Calu3 (cell line): ENCODE results near the gene SKP2. TPM values are rescaled to one million over a fixed set of nuclear protein-coding genes. Genes with fewer than 3 reads are reported as not detected.

Experiments
- Bru-seq: library from RNA; stranded (reverse); fragments of 400-500 nt; gene quantifications from one replicate; lab custom pipeline; 2021; lab: Mats Ljungman, UMichigan
- BruChase-seq, 2 experiments: library from RNA; stranded (reverse); fragments of 400-500 nt; gene quantifications; one replicate each; lab custom pipeline; 2021; lab: Mats Ljungman, UMichigan
- BruUV-seq: library from RNA; stranded (reverse); fragments of 400-500 nt; replicated peaks from 2 replicates; lab custom pipeline; 2021; lab: Mats Ljungman, UMichigan
- CTCF ChIA-PET: fragments of 300-600 bp; sonication (Branson Sonifier 250); formaldehyde crosslinking; loops from one replicate; lab custom pipeline; 2022; ENCODE audit warnings: antibody characterized with exemption; lab: Charles Lee
- DNase-seq: peaks from one replicate; pipeline ENCODE4 v3.0.0; 2022
- H3K27ac Mint-ChIP-seq: one replicate; pipeline ENCODE4 v1.8.0; 2022; ENCODE audit warnings: mixed read lengths; ENCODE audit not compliant: unreplicated experiment
- H3K27me3 Mint-ChIP-seq: one replicate; pipeline ENCODE4 v1.8.0; 2022; ENCODE audit warnings: mixed read lengths; ENCODE audit not compliant: unreplicated experiment
- H3K36me3 Mint-ChIP-seq: one replicate; pipeline ENCODE4 v1.8.0; 2022; ENCODE audit warnings: mild to moderate bottlenecking, moderate library complexity, mixed read lengths; ENCODE audit not compliant: insufficient read depth, unreplicated experiment
- H3K4me1 Mint-ChIP-seq: one replicate; pipeline ENCODE4 v1.8.0; 2022; ENCODE audit warnings: mild to moderate bottlenecking, low read depth, mixed read lengths; ENCODE audit not compliant: unreplicated experiment
- H3K4me3 Mint-ChIP-seq: one replicate; pipeline ENCODE4 v1.8.0; 2022; ENCODE audit warnings: mild to moderate bottlenecking, low read depth, moderate library complexity, mixed read lengths; ENCODE audit not compliant: unreplicated experiment
- H3K9me3 Mint-ChIP-seq: one replicate; pipeline ENCODE4 v1.8.0; 2022; ENCODE audit warnings: low read depth, mixed read lengths; ENCODE audit not compliant: unreplicated experiment
- intact Hi-C: fragments of 100-400 bp; cut with micrococcal nuclease; formaldehyde crosslinking; loops from one replicate; pipeline ENCODE4 v1.10.0; 2022; ENCODE audit not compliant: unreplicated experiment
- long read RNA-seq: library from polyadenylated mRNA; stranded (forward); transcript quantifications from one replicate; pipeline ENCODE4 v2.0.0, GENCODE V29; 2022
- total RNA-seq: library from RNA; stranded (reverse); gene quantifications from 2 replicates; pipeline ENCODE4 v1.2.3, GENCODE V29; 2022
- TF ChIP-seq, protein P1 (sequence below): fragments of 200-600 bp; IDR thresholded peaks from one replicate; pipeline ENCODE4 v1.8.0; 2022; ENCODE audit warnings: antibody characterized with exemption; ENCODE audit not compliant: unreplicated experiment

The SKP2 gene
- total RNA-seq (23.7 and 26.1 TPM in 2 replicates), Bru-seq, nascent RNA (percentile 68 among the genes with signal in this experiment), BruChase-seq, experiment 1, labeled RNA remaining after a 6-hour chase (percentile 64 among the genes with signal in this experiment), BruChase-seq, experiment 2, labeled RNA remaining after a 2-hour chase (percentile 72 among the genes with signal in this experiment)
- long read RNA-seq, transcript SKP2-202 (10 exons, 3,759 nt): major isoform, 6 of 10 reads
- long read RNA-seq, partial matches to known transcripts: 0 of 10 reads
- long read RNA-seq, other reads (novel, unspliced or antisense): 3 of 10 reads

DNA sequence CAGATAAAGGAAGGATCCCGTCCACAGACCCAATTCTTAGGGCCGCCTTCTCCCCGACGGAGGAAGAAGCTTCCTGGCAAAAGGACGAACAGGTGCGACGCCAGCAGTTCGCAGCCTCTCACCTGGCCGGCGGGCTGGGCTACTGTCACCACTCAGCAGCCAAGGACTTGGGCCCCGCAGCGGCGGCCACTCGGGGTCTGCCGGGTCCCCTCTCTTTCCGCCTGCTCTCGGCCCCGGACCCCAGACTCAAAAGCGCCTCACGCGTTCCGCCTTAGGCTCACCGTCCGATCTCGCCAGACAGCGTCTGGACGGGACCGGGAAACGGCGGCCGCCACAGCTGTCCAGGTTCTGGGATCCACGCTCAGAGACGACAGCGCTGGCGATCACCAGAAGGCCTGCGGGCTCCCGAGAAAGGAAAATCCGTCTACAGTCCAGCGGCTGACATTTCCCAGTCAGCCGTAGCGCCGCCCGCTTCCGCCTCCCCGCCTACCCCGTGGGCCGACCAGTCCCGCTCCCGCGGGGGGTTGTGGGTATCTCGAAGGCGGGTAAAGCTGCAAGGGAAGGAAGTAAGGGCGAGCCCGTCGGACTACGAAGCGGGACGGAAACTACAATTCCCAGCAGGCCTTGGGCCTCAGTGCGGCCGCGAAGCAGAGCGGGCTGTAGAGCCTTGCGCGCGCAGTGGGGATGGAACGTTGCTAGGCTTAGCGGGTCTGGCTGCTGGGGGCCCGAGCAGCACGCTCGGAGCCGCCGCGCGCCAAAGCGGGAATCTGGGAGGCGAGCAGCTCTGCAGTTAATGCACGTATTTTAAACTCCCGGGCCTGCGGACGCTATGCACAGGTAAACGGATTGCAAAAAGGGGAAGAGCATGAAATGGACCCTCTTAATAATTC is at the start of gene SKP2, which contains the start of gene LMBRD2:
TSS of gene SKP2 (plus strand) at position 678 of the 890 bp plus-strand sequence. CDS start at position 830, 152 bp downstream.
TSS of gene LMBRD2 (minus strand) at position 454 of the 890 bp plus-strand sequence. CDS start 8,538 bp downstream, outside the sequence.
- H3K27ac Mint-ChIP-seq: peak within 1 kb of the TSS; percentile 73

DNA sequence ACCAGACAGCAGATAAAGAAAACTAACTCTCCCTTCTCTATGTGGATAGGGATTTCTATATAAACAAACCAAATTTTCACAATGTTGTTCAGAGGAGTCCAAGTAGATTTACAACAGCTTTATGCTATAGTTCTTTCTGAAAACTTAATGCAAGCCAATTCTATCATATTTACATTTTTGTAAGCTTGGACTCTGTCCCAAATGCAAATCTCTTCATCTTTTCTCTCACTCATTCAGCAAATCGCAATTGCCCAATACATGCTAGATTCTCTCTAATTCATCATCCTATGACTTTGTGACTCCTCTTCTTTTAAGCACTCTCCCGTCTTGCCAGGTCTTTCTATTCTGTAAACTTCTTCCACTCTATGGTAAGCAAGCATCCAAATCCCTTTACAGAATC is 46.1 kb upstream of the SKP2 start:
- Mint-ChIP-seq H3K9me3 (no peaks in the 10 kb centered on the region), H3K36me3 (no peaks in the 10 kb centered on the region), H3K27ac (no peak overlapping the region), H3K27me3 (no peaks in the 10 kb centered on the region), H3K4me1 (no peaks in the 10 kb centered on the region), H3K4me3 (no peak overlapping the region)
- TF ChIP-seq, protein P1, sequence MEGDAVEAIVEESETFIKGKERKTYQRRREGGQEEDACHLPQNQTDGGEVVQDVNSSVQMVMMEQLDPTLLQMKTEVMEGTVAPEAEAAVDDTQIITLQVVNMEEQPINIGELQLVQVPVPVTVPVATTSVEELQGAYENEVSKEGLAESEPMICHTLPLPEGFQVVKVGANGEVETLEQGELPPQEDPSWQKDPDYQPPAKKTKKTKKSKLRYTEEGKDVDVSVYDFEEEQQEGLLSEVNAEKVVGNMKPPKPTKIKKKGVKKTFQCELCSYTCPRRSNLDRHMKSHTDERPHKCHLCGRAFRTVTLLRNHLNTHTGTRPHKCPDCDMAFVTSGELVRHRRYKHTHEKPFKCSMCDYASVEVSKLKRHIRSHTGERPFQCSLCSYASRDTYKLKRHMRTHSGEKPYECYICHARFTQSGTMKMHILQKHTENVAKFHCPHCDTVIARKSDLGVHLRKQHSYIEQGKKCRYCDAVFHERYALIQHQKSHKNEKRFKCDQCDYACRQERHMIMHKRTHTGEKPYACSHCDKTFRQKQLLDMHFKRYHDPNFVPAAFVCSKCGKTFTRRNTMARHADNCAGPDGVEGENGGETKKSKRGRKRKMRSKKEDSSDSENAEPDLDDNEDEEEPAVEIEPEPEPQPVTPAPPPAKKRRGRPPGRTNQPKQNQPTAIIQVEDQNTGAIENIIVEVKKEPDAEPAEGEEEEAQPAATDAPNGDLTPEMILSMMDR: no peak
- intact Hi-C loops: no loop called here
- DNase-seq: no peak
- CTCF ChIA-PET: no interaction called here
- no TSS peak for BruUV-seq

More for the DNA sequence above, at the start of gene SKP2, which contains the start of gene LMBRD2:
- Mint-ChIP-seq H3K4me1 (peaks cover 24% of the 10 kb centered on the region), H3K27me3 (no peaks in the 10 kb centered on the region), H3K4me3 (peak within 1 kb of the TSS; percentile 98), H3K9me3 (no peaks in the 10 kb centered on the region), H3K36me3 (peaks cover 27% of the 10 kb centered on the region)
- CTCF ChIA-PET: interaction anchor here (0.6 to 1.8 kb wide), 4 partner anchors 26 to 511 kb away, joined by 3 to 8 read pairs (median 4); no protein-coding TSS in a partner anchor
- intact Hi-C loops: loop anchor here (5.0 kb wide), 1 partner anchor 74 kb away; no protein-coding TSS in a partner anchor
- DNase-seq: peak; percentile 97
- TF ChIP-seq, protein P1: no peak
- BruUV-seq: TSS peak; percentile 40

DNA sequence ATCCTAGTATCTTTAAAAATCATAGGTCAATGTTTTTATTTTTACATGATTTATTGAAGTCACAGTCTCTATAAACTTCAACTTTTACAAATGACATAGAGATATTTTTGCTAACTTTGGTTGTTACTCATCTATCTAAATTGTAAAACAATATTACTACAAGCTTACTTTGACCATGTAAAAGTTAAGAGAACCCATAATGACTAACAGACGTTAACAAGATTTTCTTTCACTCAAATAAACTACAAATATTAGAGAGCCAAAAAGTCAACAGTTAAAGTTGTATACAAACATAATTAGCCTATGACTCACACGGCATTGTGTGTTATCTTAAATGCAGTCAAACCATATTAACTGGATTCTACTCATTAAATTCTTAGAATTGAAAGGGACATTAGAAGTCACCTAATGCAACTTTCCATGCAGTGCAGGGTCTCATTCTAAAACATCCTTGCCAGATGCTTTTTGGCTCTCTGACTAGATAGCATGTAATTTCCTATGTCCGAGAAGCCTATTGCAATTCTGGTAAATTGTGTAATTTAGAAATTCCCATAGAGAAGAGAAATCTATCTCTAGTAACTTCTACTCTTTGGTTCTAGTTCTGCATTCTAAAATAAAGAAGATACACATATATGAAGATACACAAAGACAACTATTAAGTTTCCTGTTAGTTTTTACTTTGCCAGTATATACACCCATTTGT is 43.0 kb upstream of the SKP2 start:
- intact Hi-C loops: no loop called here
- H3K36me3 Mint-ChIP-seq: no peaks in the 10 kb centered on the region
- no peak for DNase-seq
- H3K27me3 Mint-ChIP-seq: no peaks in the 10 kb centered on the region
- no peak overlapping the region for H3K4me3 Mint-ChIP-seq
- CTCF ChIA-PET: no interaction called here
- no peak overlapping the region for H3K27ac Mint-ChIP-seq
- peaks cover 19% of the 10 kb centered on the region for H3K4me1 Mint-ChIP-seq
- TF ChIP-seq, protein P1: no peak
- no TSS peak for BruUV-seq
- no peaks in the 10 kb centered on the region for H3K9me3 Mint-ChIP-seq

DNA sequence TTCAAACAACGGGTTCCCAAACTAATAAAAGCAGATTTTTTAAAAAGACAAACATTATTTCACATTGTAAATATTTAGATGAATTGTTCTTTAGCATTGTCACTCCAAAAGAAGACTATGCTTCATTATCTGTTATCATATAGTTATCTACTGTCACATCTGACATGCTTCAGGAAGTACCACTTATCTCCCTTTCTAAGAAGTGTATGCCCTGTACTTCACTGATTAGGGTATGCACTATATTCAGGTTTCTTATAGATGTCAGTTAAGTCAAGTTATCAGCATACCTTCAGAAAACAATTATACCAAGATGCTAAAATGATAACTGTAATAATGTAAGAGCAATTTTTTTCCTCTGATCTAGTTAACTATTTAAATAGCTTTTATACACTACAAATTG is 40.7 kb upstream of the SKP2 start:
- H3K4me1 Mint-ChIP-seq: peaks cover 19% of the 10 kb centered on the region
- no peaks in the 10 kb centered on the region for H3K36me3 Mint-ChIP-seq
- no peaks in the 10 kb centered on the region for H3K9me3 Mint-ChIP-seq
- H3K27ac Mint-ChIP-seq: no peak overlapping the region
- BruUV-seq: no TSS peak
- no peak overlapping the region for H3K4me3 Mint-ChIP-seq
- CTCF ChIA-PET: no interaction called here
- TF ChIP-seq, protein P1: no peak
- intact Hi-C loops: loop anchor here (5.0 kb wide), 1 partner anchor 36 kb away; no protein-coding TSS in a partner anchor
- no peak for DNase-seq
- no peaks in the 10 kb centered on the region for H3K27me3 Mint-ChIP-seq
